ENCODE data around the gene SMIM1. TPM values are rescaled to one million over a fixed set of nuclear protein-coding genes. Genes with fewer than 3 reads are reported as not detected.

SMIM1 gene
- total and polyA plus RNA-seq, 2 donors (not counting 1 experiment from before 2014, with no cell fraction given), result 2.0 TPM; not detected in 1

GRCh38 chr1:3733883-3734589 lies 38.5 kb upstream of the SMIM1 start:
- DNase-seq (ENCODE audit: low read depth in 2 of 2), result no peak
- Histone ChIP-seq H3K27me3 (ENCODE audit: control insufficient read depth, insufficient read depth, low read length) (no peaks in the 10 kb centered on the region), H3K4me1 (ENCODE audit: control insufficient read depth, extremely low read depth, insufficient read depth, low read length) (no peaks in the 10 kb centered on the region), H3K4me2 (ENCODE audit: extremely low read depth, insufficient read depth, low read length) (no peak overlapping the region), H4K20me1 (ENCODE audit: control insufficient read depth, extremely low read depth, insufficient read depth, low read length) (no peaks in the 10 kb centered on the region), H3K9ac (ENCODE audit: insufficient read depth, low read length) (no peak overlapping the region), H3K36me3 (ENCODE audit: control insufficient read depth, insufficient read depth, low read length) (peaks cover 6% of the 10 kb centered on the region), H3K27ac (ENCODE audit: insufficient read depth, low read length) (no peak overlapping the region), H2AFZ (ENCODE audit: low read length) (no peak overlapping the region), H3K9me3 (ENCODE audit: control insufficient read depth, insufficient read depth, low read depth, low read length) (no peaks in the 10 kb centered on the region), H3K79me2 (ENCODE audit: control insufficient read depth, insufficient read depth, low read length) (no peaks in the 10 kb centered on the region), H3K4me3 (replicated peaks in 1 of 4; ENCODE audit: control extremely low read depth in 1 of 4, insufficient read depth in 1 of 4, low read depth in 3 of 4, low read length in 4 of 4) (no peak overlapping the region)
- no peak for TF ChIP-seq CTCF (conservative IDR thresholded peaks at IDR 0.05 in 1 of 2, IDR thresholded peaks at IDR 0.05 in 1 of 2; ENCODE audit: low read depth in 1 of 2, low read length in 2 of 2)
- no peak for TF ChIP-seq EZH2 (IDR thresholded peaks at IDR 0.05; ENCODE audit: low read length, missing control alignments)

DNA sequence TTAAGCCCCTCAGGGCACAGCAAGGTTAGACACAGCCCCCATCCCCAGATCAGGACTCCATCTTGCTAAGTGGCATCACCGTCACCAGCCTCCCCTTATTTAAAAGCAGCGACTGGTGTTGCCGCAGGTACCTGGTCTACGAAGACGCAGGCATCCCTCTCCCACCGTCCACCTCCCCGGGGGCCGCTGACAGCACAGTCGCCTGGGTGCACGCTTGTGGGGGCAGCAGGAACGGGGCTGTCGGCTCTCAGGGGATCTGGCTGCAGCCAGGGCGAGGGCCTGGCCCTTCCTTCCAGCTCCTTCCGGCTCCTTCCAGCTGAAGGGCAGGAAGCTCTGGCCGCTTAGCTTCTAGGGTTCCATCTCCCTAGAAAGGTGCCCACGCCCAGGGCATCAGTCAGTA lies 37.9 kb upstream of the SMIM1 start:
- no peaks in the 10 kb centered on the region for H3K9me3 ChIP-seq (ENCODE audit: control insufficient read depth, insufficient read depth, low read depth, low read length)
- H3K27ac ChIP-seq (ENCODE audit: insufficient read depth, low read length), result no peak overlapping the region
- H3K4me3 ChIP-seq (replicated peaks in 1 of 4; ENCODE audit: control extremely low read depth in 1 of 4, insufficient read depth in 1 of 4, low read depth in 3 of 4, low read length in 4 of 4), result no peak overlapping the region
- H3K79me2 ChIP-seq (ENCODE audit: control insufficient read depth, insufficient read depth, low read length), result no peaks in the 10 kb centered on the region
- no peak overlapping the region for H2AFZ ChIP-seq (ENCODE audit: low read length)
- no peaks in the 10 kb centered on the region for H4K20me1 ChIP-seq (ENCODE audit: control insufficient read depth, extremely low read depth, insufficient read depth, low read length)
- no peaks in the 10 kb centered on the region for H3K4me1 ChIP-seq (ENCODE audit: control insufficient read depth, extremely low read depth, insufficient read depth, low read length)
- DNase-seq (ENCODE audit: low read depth in 2 of 2), result no peak
- no peak overlapping the region for H3K9ac ChIP-seq (ENCODE audit: insufficient read depth, low read length)
- TF ChIP-seq CTCF (conservative IDR thresholded peaks at IDR 0.05 in 1 of 2, IDR thresholded peaks at IDR 0.05 in 1 of 2; ENCODE audit: low read depth in 1 of 2, low read length in 2 of 2) (no peak), EZH2 (IDR thresholded peaks at IDR 0.05; ENCODE audit: low read length, missing control alignments) (no peak)
- H3K4me2 ChIP-seq (ENCODE audit: extremely low read depth, insufficient read depth, low read length), result no peak overlapping the region
- no peaks in the 10 kb centered on the region for H3K27me3 ChIP-seq (ENCODE audit: control insufficient read depth, insufficient read depth, low read length)
- peaks cover 6% of the 10 kb centered on the region for H3K36me3 ChIP-seq (ENCODE audit: control insufficient read depth, insufficient read depth, low read length)

- Histone ChIP-seq H3K4me2 (ENCODE audit: extremely low read depth, insufficient read depth, low read length) (no peak overlapping the region), H3K4me1 (ENCODE audit: control insufficient read depth, extremely low read depth, insufficient read depth, low read length) (no peaks in the 10 kb centered on the region), H3K27ac (ENCODE audit: insufficient read depth, low read length) (no peak overlapping the region), H3K4me3 (replicated peaks in 1 of 4; ENCODE audit: control extremely low read depth in 1 of 4, insufficient read depth in 1 of 4, low read depth in 3 of 4, low read length in 4 of 4) (no peak overlapping the region), H4K20me1 (ENCODE audit: control insufficient read depth, extremely low read depth, insufficient read depth, low read length) (no peaks in the 10 kb centered on the region), H3K9ac (ENCODE audit: insufficient read depth, low read length) (no peak overlapping the region), H3K9me3 (ENCODE audit: control insufficient read depth, insufficient read depth, low read depth, low read length) (no peaks in the 10 kb centered on the region), H2AFZ (ENCODE audit: low read length) (no peak overlapping the region), H3K27me3 (ENCODE audit: control insufficient read depth, insufficient read depth, low read length) (no peaks in the 10 kb centered on the region), H3K79me2 (ENCODE audit: control insufficient read depth, insufficient read depth, low read length) (no peaks in the 10 kb centered on the region), H3K36me3 (ENCODE audit: control insufficient read depth, insufficient read depth, low read length) (peaks cover 10% of the 10 kb centered on the region)
- no peak for DNase-seq (ENCODE audit: low read depth in 2 of 2)
- TF ChIP-seq CTCF (conservative IDR thresholded peaks at IDR 0.05 in 1 of 2, IDR thresholded peaks at IDR 0.05 in 1 of 2; ENCODE audit: low read depth in 1 of 2, low read length in 2 of 2), result no peak
- TF ChIP-seq EZH2 (IDR thresholded peaks at IDR 0.05; ENCODE audit: low read length, missing control alignments), result no peak
Observed at GRCh38 chr1:3735027-3735681, 37.4 kb upstream of the SMIM1 start.

Data from fibroblast of lung (primary cell).